Measurements from ENCODE around the gene MPG. TPM values are rescaled to one million over a fixed set of nuclear protein-coding genes. Genes with fewer than 3 reads are reported as not detected.

Gene MPG
- total and polyA plus RNA-seq, 2 experiments from 2014 or later: 38.0 to 91.1 TPM

GRCh38 chr16:129075-129474, 51.0 kb downstream of the MPG start:
- Histone ChIP-seq H3K4me3 (no peak overlapping the region), H3K4me2 (no peak overlapping the region), H3K27me3 (ENCODE audit: insufficient read depth) (no peaks in the 10 kb centered on the region), H2AFZ (no peak overlapping the region), H3F3A (replicated peaks; ENCODE audit: low read depth) (0 out of 2 replicates have a peak, but pooled peaks cover 7% of the 10 kb centered on the region), H3K4me1 (ENCODE audit: insufficient read depth) (no peaks in the 10 kb centered on the region; the same call in 1 of the 2 replicates), H4K20me1 (replicated peaks; ENCODE audit: insufficient read depth) (peaks cover 7% of the 10 kb centered on the region; the same call in 1 of the 2 replicates), H3K27ac (ENCODE audit: low read depth) (no peak overlapping the region), H3K79me2 (replicated peaks; ENCODE audit: insufficient read depth) (peaks cover 34% of the 10 kb centered on the region), H3K9me2 (ENCODE audit: insufficient read depth) (no peaks in the 10 kb centered on the region), H3K36me3 (ENCODE audit: insufficient read depth) (no peaks in the 10 kb centered on the region)
- Mint-ChIP-seq H3K27ac (no peak overlapping the region), H3K36me3 (ENCODE audit: low read depth) (no peaks in the 10 kb centered on the region), H3K4me3 (no peak overlapping the region), H3K9me3 (no peaks in the 10 kb centered on the region), H3K4me1 (peaks cover 3% of the 10 kb centered on the region; the same call in 1 of the 3 replicates), H3K27me3 (ENCODE audit: insufficient read depth, low read depth, poor library complexity) (peaks cover 7% of the 10 kb centered on the region)
- ATAC-seq (no peak), DNase-seq (ENCODE audit: low spot score) (no peak)
- no peak for TF ChIP-seq STAT1 (IDR thresholded peaks at IDR 0.05; ENCODE audit: unreplicated experiment)
- TF ChIP-seq EZH2 (IDR thresholded peaks at IDR 0.05; ENCODE audit: low read depth, unreplicated experiment): no peak

DNA sequence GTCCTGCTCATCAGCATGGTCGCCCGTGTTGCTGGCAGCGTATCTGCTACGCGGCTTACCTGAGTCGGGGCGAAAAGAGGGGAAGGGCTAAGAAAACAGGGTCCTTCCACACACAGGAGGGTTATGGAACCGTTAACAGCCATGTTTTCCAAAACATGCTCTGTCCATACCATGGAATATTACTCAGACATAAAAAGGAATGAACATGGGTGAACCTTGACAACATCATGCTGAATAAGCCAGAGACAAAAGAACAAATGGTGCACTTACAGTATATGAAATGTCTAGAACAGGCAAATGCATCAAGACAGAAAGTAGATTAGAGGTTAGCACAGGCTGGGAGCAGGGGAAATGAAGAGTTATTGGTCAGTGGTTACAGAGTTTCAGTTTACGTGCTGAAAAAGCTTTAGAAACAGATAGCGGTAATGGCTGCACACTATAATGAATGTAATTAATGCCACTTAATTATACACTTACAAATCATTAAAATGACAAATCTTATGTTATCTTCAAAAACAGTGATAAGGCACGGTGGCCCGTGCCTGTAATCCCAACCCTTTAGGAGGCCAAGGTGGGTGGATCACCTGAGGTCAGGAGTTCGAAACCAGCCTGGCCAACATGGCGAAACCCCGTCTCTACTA, 52.6 kb downstream of the MPG start:
- no peaks in the 10 kb centered on the region for H3K27me3 ChIP-seq (ENCODE audit: insufficient read depth)
- TF ChIP-seq EZH2phosphoT487 (IDR thresholded peaks at IDR 0.05; ENCODE audit: unreplicated experiment) (no peak), JUNB (IDR thresholded peaks at IDR 0.05; ENCODE audit: unreplicated experiment) (no peak), EZH2 (IDR thresholded peaks at IDR 0.05; ENCODE audit: low read depth, unreplicated experiment) (no peak), CTCF (conservative IDR thresholded peaks at IDR 0.05; ENCODE audit: low read depth in 2 of 2) (no peak)
- peaks cover 7% of the 10 kb centered on the region; the same call in 1 of the 2 replicates for H4K20me1 ChIP-seq (replicated peaks; ENCODE audit: insufficient read depth)
- H3K4me1 Mint-ChIP-seq: no peaks in the 10 kb centered on the region
- H3K9me3 Mint-ChIP-seq: no peaks in the 10 kb centered on the region
- H3K27me3 Mint-ChIP-seq (ENCODE audit: insufficient read depth, low read depth, poor library complexity): peaks cover 5% of the 10 kb centered on the region
- no peak overlapping the region for H2AFZ ChIP-seq
- H3K27ac ChIP-seq (ENCODE audit: low read depth): no peak overlapping the region
- peaks cover 4% of the 10 kb centered on the region; the same call in 1 of the 2 replicates for H3F3A ChIP-seq (replicated peaks; ENCODE audit: low read depth)
- H3K4me3 Mint-ChIP-seq: no peak overlapping the region
- ATAC-seq: no peak
- DNase-seq (ENCODE audit: low spot score): no peak
- no peak overlapping the region for H3K4me3 ChIP-seq
- H3K9me2 ChIP-seq (ENCODE audit: insufficient read depth): no peaks in the 10 kb centered on the region
- peaks cover 46% of the 10 kb centered on the region for H3K79me2 ChIP-seq (replicated peaks; ENCODE audit: insufficient read depth)
- no peaks in the 10 kb centered on the region for H3K36me3 Mint-ChIP-seq (ENCODE audit: low read depth)
- no peak overlapping the region for H3K4me2 ChIP-seq
- no peaks in the 10 kb centered on the region for H3K4me1 ChIP-seq (ENCODE audit: insufficient read depth)
- no peaks in the 10 kb centered on the region for H3K36me3 ChIP-seq (ENCODE audit: insufficient read depth)
- no peak overlapping the region for H3K27ac Mint-ChIP-seq

- no peak overlapping the region for H3K4me3 ChIP-seq
- H3K4me3 Mint-ChIP-seq: no peak overlapping the region; the same call in 2 of the 3 replicates
- DNase-seq (ENCODE audit: low spot score): no peak
- H3K27me3 ChIP-seq (ENCODE audit: insufficient read depth): no peaks in the 10 kb centered on the region
- H3K79me2 ChIP-seq (replicated peaks; ENCODE audit: insufficient read depth): peaks cover 60% of the 10 kb centered on the region
- H3K36me3 Mint-ChIP-seq (ENCODE audit: low read depth): 0 out of 3 replicates have a peak, but pooled peaks cover 3% of the 10 kb centered on the region
- H4K20me1 ChIP-seq (replicated peaks; ENCODE audit: insufficient read depth): peaks cover 5% of the 10 kb centered on the region; the same call in 1 of the 2 replicates
- H2AFZ ChIP-seq: no peak overlapping the region
- ATAC-seq: no peak
- H3K9me3 Mint-ChIP-seq: no peaks in the 10 kb centered on the region
- no peaks in the 10 kb centered on the region; the same call in 2 of the 3 replicates for H3K4me1 Mint-ChIP-seq
- H3K36me3 ChIP-seq (ENCODE audit: insufficient read depth): no peaks in the 10 kb centered on the region
- peaks cover 4% of the 10 kb centered on the region; the same call in 1 of the 2 replicates for H3F3A ChIP-seq (replicated peaks; ENCODE audit: low read depth)
- H3K27ac Mint-ChIP-seq: no peak overlapping the region
- peaks cover 5% of the 10 kb centered on the region for H3K27me3 Mint-ChIP-seq (ENCODE audit: insufficient read depth, low read depth, poor library complexity)
- no peak overlapping the region for H3K27ac ChIP-seq (ENCODE audit: low read depth)
- no peaks in the 10 kb centered on the region for H3K4me1 ChIP-seq (ENCODE audit: insufficient read depth)
- no peaks in the 10 kb centered on the region for H3K9me2 ChIP-seq (ENCODE audit: insufficient read depth)
- no peak overlapping the region for H3K4me2 ChIP-seq
- TF ChIP-seq ZNF114 (CRISPR knock-in tag; IDR thresholded peaks at IDR 0.05) (no peak), CREB1 (CRISPR knock-in tag; IDR thresholded peaks at IDR 0.05; ENCODE audit: low read depth) (no peak), CTCF (conservative IDR thresholded peaks at IDR 0.05; ENCODE audit: low read depth in 2 of 2) (no peak), EZH2 (IDR thresholded peaks at IDR 0.05; ENCODE audit: low read depth, unreplicated experiment) (no peak), JUNB (IDR thresholded peaks at IDR 0.05; ENCODE audit: unreplicated experiment) (no peak), POLR2AphosphoS5 (IDR thresholded peaks at IDR 0.05; ENCODE audit: low read depth) (no peak), ETS1 (IDR thresholded peaks at IDR 0.05) (no peak)
Measured at GRCh38 chr16:132120-132519, 54.1 kb downstream of the MPG start.

Measured in GM23338 (cell line).